H1 (cell line): ENCODE results near the gene NUB1. TPM values are rescaled to one million over a fixed set of nuclear protein-coding genes. Genes with fewer than 3 reads are reported as not detected.

Experiments
- CTCF ChIA-PET: fragments of 300-600 bp; sonication (Branson Sonifier 250); formaldehyde crosslinking; loops from one replicate; lab custom pipeline; 2021; ENCODE audit not compliant: partially characterized antibody; lab: Charles Lee
- POLR2A ChIA-PET: fragments of 300-600 bp; sonication (Branson Sonifier 250); formaldehyde crosslinking; loops from one replicate; lab custom pipeline; 2021; ENCODE audit warnings: inconsistent platforms; ENCODE audit not compliant: partially characterized antibody; lab: Charles Lee
- DNase-seq, 2 experiments: peaks; one replicate each; pipeline versions ENCODE4 v3.0.0 to v3.0.0-alpha.2; 2010 to 2022; ENCODE audit warnings: low spot score in 2 of 2, low read depth in 1 of 2, mixed read lengths in 1 of 2
- FAIRE-seq: peaks from 2 replicates; lab custom pipeline; 2011; peaks lifted over from hg19 to GRCh38; lab: Jason Lieb, UNC
- H2AFZ ChIP-seq: 2 replicates; pipeline ENCODE4 v1.8.1; 2012; ENCODE audit warnings: low read length, inconsistent platforms
- H2AK5ac ChIP-seq: 2 replicates; pipeline ENCODE4 v1.6.1; 2013; ENCODE audit warnings: low read depth, low read length
- H2BK120ac ChIP-seq: replicated peaks from 2 replicates; pipeline ENCODE3; 2013; ENCODE audit warnings: low read depth, low read length, inconsistent platforms
- H2BK12ac ChIP-seq: 2 replicates; pipeline ENCODE4 v1.6.1; 2013; ENCODE audit warnings: low read depth, low read length
- H2BK15ac ChIP-seq: 2 replicates; pipeline ENCODE4 v1.6.1; 2013; ENCODE audit warnings: low read length
- H2BK20ac ChIP-seq: 2 replicates; pipeline ENCODE4 v1.6.1; 2013; ENCODE audit warnings: low read length
- H2BK5ac ChIP-seq: 2 replicates; pipeline ENCODE4 v1.6.1; 2013; ENCODE audit warnings: low read depth, low read length
- H3K14ac ChIP-seq: 2 replicates; pipeline ENCODE4 v1.6.1; 2013; ENCODE audit warnings: inconsistent platforms; ENCODE audit not compliant: insufficient read length
- H3K18ac ChIP-seq: 2 replicates; pipeline ENCODE4 v1.6.1; 2013; ENCODE audit warnings: low read length; ENCODE audit errors: extremely low read depth
- H3K23ac ChIP-seq: 2 replicates; pipeline ENCODE4 v1.6.1; 2013; ENCODE audit warnings: inconsistent platforms; ENCODE audit not compliant: insufficient read length
- H3K23me2 ChIP-seq: 2 replicates; pipeline ENCODE4 v1.6.1; 2013; ENCODE audit warnings: low read depth, low read length
- H3K27ac ChIP-seq: 2 replicates; pipeline ENCODE4 v1.6.1; 2011; ENCODE audit warnings: low read depth, low read length, inconsistent platforms
- H3K27me3 ChIP-seq, 4 experiments: replicated peaks in 1 of 4; 1 replicate in 1 of 4; 2 replicates in 3 of 4; pipeline versions ENCODE4 v1.6.1 to v1.8.1; 2011 to 2013; ENCODE audit warnings: low read length in 3 of 4, mild to moderate bottlenecking in 3 of 4, inconsistent platforms in 2 of 4, mixed read lengths in 2 of 4, moderate library complexity in 1 of 4; ENCODE audit not compliant: control insufficient read depth in 3 of 4, insufficient read depth in 3 of 4; ENCODE audit errors: extremely low read depth in 1 of 4
- H3K36me3 ChIP-seq, 4 experiments: 2 replicates each; pipeline versions ENCODE4 v1.6.1 to v1.8.1; 2011 to 2013; ENCODE audit warnings: mild to moderate bottlenecking in 4 of 4, low read length in 3 of 4, moderate library complexity in 2 of 4, control low read depth in 1 of 4, inconsistent platforms in 1 of 4; ENCODE audit not compliant: insufficient read depth in 4 of 4, control insufficient read depth in 2 of 4
- H3K4ac ChIP-seq: replicated peaks from 2 replicates; pipeline ENCODE3; 2013; ENCODE audit warnings: low read length, low read depth, mixed read lengths, inconsistent platforms; ENCODE audit not compliant: insufficient read length
- H3K4me1 ChIP-seq, 4 experiments: replicated peaks in 1 of 4; 1 replicate in 1 of 4; 2 replicates in 3 of 4; pipeline versions ENCODE4 v1.6.1 to v1.8.1; 2011 to 2013; ENCODE audit warnings: low read length in 3 of 4, inconsistent platforms in 2 of 4, mixed read lengths in 1 of 4; ENCODE audit not compliant: insufficient read depth in 4 of 4, control insufficient read depth in 3 of 4
- H3K4me2 ChIP-seq, 2 experiments: 2 replicates each; pipeline versions ENCODE4 v1.6.1 to v1.8.1; 2011 to 2013; ENCODE audit warnings: low read depth in 2 of 2, low read length in 2 of 2, control low read depth in 1 of 2, inconsistent platforms in 1 of 2, mild to moderate bottlenecking in 1 of 2; ENCODE audit not compliant: insufficient read depth in 1 of 2
- H3K4me3 ChIP-seq, 4 experiments: fragments of 200-600, 300-600 bp in 1 of 4; sonication (generic), shearing (Covaris generic), sonication (Bioruptor Twin) in 1 of 4; 2 replicates each; pipeline versions ENCODE4 v1.5.1 to v1.8.1; 2011 to 2016; ENCODE audit warnings: low read length in 4 of 4, low read depth in 3 of 4, control low read depth in 2 of 4, inconsistent platforms in 2 of 4, mild to moderate bottlenecking in 2 of 4, mixed read lengths in 1 of 4, moderate library complexity in 1 of 4; ENCODE audit not compliant: insufficient read depth in 2 of 4; ENCODE audit errors: extremely low read depth in 1 of 4
- H3K56ac ChIP-seq: replicated peaks from 2 replicates; pipeline ENCODE3; 2013; ENCODE audit warnings: low read depth, mild to moderate bottlenecking, mixed read lengths, low read length, inconsistent platforms; ENCODE audit not compliant: insufficient read length
- H3K79me1 ChIP-seq: 2 replicates; pipeline ENCODE4 v1.6.1; 2013; ENCODE audit warnings: low read depth, low read length, control low read depth
- H3K79me2 ChIP-seq, 2 experiments: 2 replicates each; pipeline versions ENCODE4 v1.6.1 to v1.8.1; 2012 to 2013; ENCODE audit warnings: low read length in 2 of 2, mild to moderate bottlenecking in 2 of 2, inconsistent platforms in 1 of 2; ENCODE audit not compliant: insufficient read depth in 2 of 2, control insufficient read depth in 1 of 2
- H3K9ac ChIP-seq, 4 experiments: replicated peaks in 1 of 4; 1 replicate in 1 of 4; 2 replicates in 3 of 4; pipeline versions ENCODE4 v1.6.1 to v1.8.1; 2011 to 2013; ENCODE audit warnings: low read depth in 3 of 4, low read length in 3 of 4, control low read depth in 2 of 4, mild to moderate bottlenecking in 2 of 4, moderate library complexity in 2 of 4, inconsistent platforms in 1 of 4; ENCODE audit errors: extremely low read depth in 1 of 4
- H3K9me3 ChIP-seq, 2 experiments: 2 replicates each; pipeline versions ENCODE4 v1.6.1 to v1.8.1; 2012 to 2013; ENCODE audit warnings: mild to moderate bottlenecking in 2 of 2, moderate library complexity in 2 of 2, control low read depth in 1 of 2, inconsistent platforms in 1 of 2, low read depth in 1 of 2, low read length in 1 of 2, mixed read lengths in 1 of 2; ENCODE audit not compliant: insufficient read depth in 2 of 2
- H4K20me1 ChIP-seq, 2 experiments: replicated peaks in 1 of 2; 2 replicates each; pipeline versions ENCODE3 to v1.8.1; 2011 to 2013; ENCODE audit warnings: inconsistent platforms in 2 of 2, low read length in 2 of 2, mild to moderate bottlenecking in 1 of 2; ENCODE audit not compliant: insufficient read depth in 2 of 2, control insufficient read depth in 1 of 2
- H4K5ac ChIP-seq: 2 replicates; pipeline ENCODE4 v1.6.1; 2013; ENCODE audit warnings: low read length, low read depth, mixed read lengths, inconsistent platforms; ENCODE audit not compliant: insufficient read length
- H4K8ac ChIP-seq: 2 replicates; pipeline ENCODE4 v1.8.0; 2013; ENCODE audit warnings: mild to moderate bottlenecking, moderate library complexity, low read length, inconsistent platforms; ENCODE audit not compliant: insufficient read depth; ENCODE audit errors: extremely low read depth
- H4K91ac ChIP-seq: replicated peaks from 2 replicates; pipeline ENCODE3; 2013; ENCODE audit warnings: low read length, mixed read lengths, inconsistent platforms; ENCODE audit not compliant: insufficient read length
- CBX5 ChIP-seq: fragments of 300-800, 300-1000 bp; sonication (generic); IDR thresholded peaks from 2 replicates; pipeline ENCODE4 v1.7.1; 2016; ENCODE audit warnings: antibody characterized with exemption, low read length, low read depth
- CBX8 ChIP-seq: fragments of 300-800, 300-1000 bp; sonication (generic); IDR thresholded peaks from 2 replicates; pipeline ENCODE4 v1.7.1; 2016; ENCODE audit warnings: low read depth, low read length, borderline replicate concordance
- EZH2 ChIP-seq: fragments of 200-600 bp; sonication (generic); IDR thresholded peaks from 2 replicates; pipeline ENCODE4 v1.7.1; 2012; ENCODE audit warnings: low read depth, mild to moderate bottlenecking, moderate library complexity, low read length, inconsistent platforms; ENCODE audit not compliant: severe bottlenecking
- GTF2F1 ChIP-seq: IDR thresholded peaks from 2 replicates; pipeline ENCODE4 v1.6.1; 2012; ENCODE audit warnings: low read depth, low read length, improper control_type of control experiment, borderline replicate concordance
- MAFK ChIP-seq: IDR thresholded peaks from 2 replicates; pipeline ENCODE4 v1.6.1; 2012; ENCODE audit warnings: low read depth, mild to moderate bottlenecking, improper control_type of control experiment, low read length
- NANOG ChIP-seq: IDR thresholded peaks from 2 replicates; pipeline ENCODE4 v1.6.1; 2011; ENCODE audit warnings: low read length, low read depth, mild to moderate bottlenecking, inconsistent platforms; ENCODE audit not compliant: insufficient read depth, poor library complexity, severe bottlenecking
- SIRT6 ChIP-seq: IDR thresholded peaks from one replicate; pipeline ENCODE4 v1.7.1; 2012; ENCODE audit warnings: low read length, inconsistent platforms
- SP1 ChIP-seq: IDR thresholded peaks from 2 replicates; pipeline ENCODE4 v1.6.1; 2011; ENCODE audit warnings: low read depth, low read length
- TAF7 ChIP-seq: optimal IDR thresholded peaks from 2 replicates; pipeline ENCODE3; 2011; ENCODE audit warnings: low read depth, mild to moderate bottlenecking, inconsistent platforms, low read length, moderate library complexity, borderline replicate concordance
- TEAD4 ChIP-seq: IDR thresholded peaks from 2 replicates; pipeline ENCODE4 v1.6.1; 2012; ENCODE audit warnings: low read depth, low read length, inconsistent platforms, mixed read lengths
- WGBS, 2 experiments: shearing (Covaris generic) in 1 of 2; methylation state at CpG; one replicate each; pipeline versions ENCODE4 v1.1.6 to v1.1.7; 2013 to 2015; ENCODE audit warnings: low lambda C conversion rate in 2 of 2, mixed read lengths in 2 of 2, inconsistent platforms in 1 of 2, low coverage in 1 of 2, missing lambda C conversion rate in 1 of 2; ENCODE audit not compliant: insufficient replicate concordance in 2 of 2, insufficient coverage in 1 of 2, insufficient read length in 1 of 2; ENCODE audit errors: extremely low coverage in 1 of 2, missing lambda C conversion rate in 1 of 2; 5-methylcytosine and 5-hydroxymethylcytosine counted together
- polyA plus RNA-seq, 7 experiments: library from polyadenylated mRNA; depleted of rRNA in 3 of 7; stranded (reverse) in 5 of 7; unstranded in 2 of 7; fragments of >200 nt in 5 of 7; fragments of 200-250 nt in 2 of 7; gene quantifications; 1 replicate in 5 of 7; 2 replicates in 1 of 7; 4 replicates in 1 of 7; pipeline versions ENCODE4 v1.2.1 to v1.2.3, GENCODE V29; 2011 to 2013; ENCODE audit warnings: missing spikeins in 2 of 7, mixed read lengths in 2 of 7
- total RNA-seq: library from RNA; stranded (reverse); fragmentation: NEBNext Ultra II Directional; extraction: Animal tissue kit (Norgen Biotek cat#: 25700); gene quantifications from 2 replicates; pipeline ENCODE4 v1.2.1, GENCODE V29; 2021
- TF ChIP-seq, protein P1 (sequence below), 3 experiments: IDR thresholded peaks; 1 replicate in 2 of 3; 2 replicates in 1 of 3; pipeline versions ENCODE4 v1.5.1 to v1.6.1; 2011; ENCODE audit warnings: low read length in 3 of 3, mild to moderate bottlenecking in 3 of 3, inconsistent platforms in 2 of 3, low read depth in 1 of 3, moderate library complexity in 1 of 3; ENCODE audit not compliant: insufficient read depth in 1 of 3; ENCODE audit errors: control extremely low read depth in 1 of 3
- TF ChIP-seq, protein P2 (sequence below): IDR thresholded peaks from 2 replicates; pipeline ENCODE4 v1.6.1; 2012; ENCODE audit warnings: inconsistent platforms

The NUB1 gene
- total and polyA plus RNA-seq, 2 of the 8 experiments (the other 6 are each of a cell fraction or from before 2014, with no cell fraction given), result 22.1 to 43.5 TPM

DNA sequence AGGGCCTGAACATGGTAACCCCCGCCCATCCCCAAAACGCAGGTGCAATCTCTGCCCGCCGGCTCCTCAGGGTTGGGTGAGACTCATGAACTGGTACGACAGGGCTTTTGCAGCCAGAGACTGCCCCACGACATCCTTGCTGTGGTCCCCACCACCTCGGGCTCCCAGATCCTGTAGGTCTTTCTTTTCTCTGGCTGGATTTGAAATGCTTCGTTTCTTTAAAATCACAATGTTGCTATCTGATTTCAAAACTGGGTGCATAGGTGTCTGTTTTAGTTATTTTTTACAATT, 46.3 kb downstream of the NUB1 start:
- Histone ChIP-seq H3K23ac (no peak overlapping the region), H3K4me3 (no peak overlapping the region), H3K79me2 (no peaks in the 10 kb centered on the region), H3K79me1 (no peaks in the 10 kb centered on the region), H3K9me3 (no peaks in the 10 kb centered on the region), H4K91ac (no peak overlapping the region), H3K9ac (no peak overlapping the region), H4K8ac (no peak overlapping the region), H4K5ac (no peak overlapping the region), H2AK5ac (no peak overlapping the region), H2BK12ac (no peak overlapping the region), H3K14ac (no peak overlapping the region), H3K4me1 (peaks cover 0 to 2% (median 0%) of the 10 kb centered on the region in 4 experiments; a peak in 3 of 7 replicates), H4K20me1 (no peaks in the 10 kb centered on the region), H3K27ac (no peak overlapping the region), H2AFZ (no peak overlapping the region), H3K23me2 (no peaks in the 10 kb centered on the region), H3K27me3 (peaks cover 0 to 13% (median 7%) of the 10 kb centered on the region in 4 experiments; a peak in 3 of 7 replicates), H2BK120ac (no peak overlapping the region), H3K4ac (no peak overlapping the region), H3K18ac (no peak overlapping the region), H3K36me3 (no peaks in the 10 kb centered on the region), H3K56ac (no peak overlapping the region), H2BK15ac (no peak overlapping the region), H3K4me2 (no peak overlapping the region), H2BK5ac (no peak overlapping the region), H2BK20ac (no peak overlapping the region)
- POLR2A ChIA-PET, result no interaction called here
- DNase-seq, result no peak
- FAIRE-seq, result no peak
- WGBS, 2 experiments, result 92% methylated on average over 8 of the region's 8 CpGs; no CpG with 5 or more reads in 1 of the 2 experiments
- CTCF ChIA-PET, result interaction anchor here (1.0 to 1.1 kb wide), 2 partner anchors 13 kb away, joined by 3 read pairs; no protein-coding TSS in a partner anchor
- TF ChIP-seq, protein P1, sequence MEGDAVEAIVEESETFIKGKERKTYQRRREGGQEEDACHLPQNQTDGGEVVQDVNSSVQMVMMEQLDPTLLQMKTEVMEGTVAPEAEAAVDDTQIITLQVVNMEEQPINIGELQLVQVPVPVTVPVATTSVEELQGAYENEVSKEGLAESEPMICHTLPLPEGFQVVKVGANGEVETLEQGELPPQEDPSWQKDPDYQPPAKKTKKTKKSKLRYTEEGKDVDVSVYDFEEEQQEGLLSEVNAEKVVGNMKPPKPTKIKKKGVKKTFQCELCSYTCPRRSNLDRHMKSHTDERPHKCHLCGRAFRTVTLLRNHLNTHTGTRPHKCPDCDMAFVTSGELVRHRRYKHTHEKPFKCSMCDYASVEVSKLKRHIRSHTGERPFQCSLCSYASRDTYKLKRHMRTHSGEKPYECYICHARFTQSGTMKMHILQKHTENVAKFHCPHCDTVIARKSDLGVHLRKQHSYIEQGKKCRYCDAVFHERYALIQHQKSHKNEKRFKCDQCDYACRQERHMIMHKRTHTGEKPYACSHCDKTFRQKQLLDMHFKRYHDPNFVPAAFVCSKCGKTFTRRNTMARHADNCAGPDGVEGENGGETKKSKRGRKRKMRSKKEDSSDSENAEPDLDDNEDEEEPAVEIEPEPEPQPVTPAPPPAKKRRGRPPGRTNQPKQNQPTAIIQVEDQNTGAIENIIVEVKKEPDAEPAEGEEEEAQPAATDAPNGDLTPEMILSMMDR (IDR thresholded peaks at IDR 0.05; ENCODE audit: control extremely low read depth in 1 of 3, insufficient read depth in 1 of 3, low read depth in 1 of 3, low read length in 3 of 3), result no peak
- no peak for TF ChIP-seq GTF2F1
- TF ChIP-seq SP1, result no peak
- no peak for TF ChIP-seq SIRT6
- TF ChIP-seq TEAD4, result no peak
- TF ChIP-seq EZH2, result no peak
- no peak for TF ChIP-seq CBX5
- no peak for TF ChIP-seq TAF7
- TF ChIP-seq NANOG, result no peak
- TF ChIP-seq MAFK, result no peak
- TF ChIP-seq CBX8, result no peak
- TF ChIP-seq, protein P2, sequence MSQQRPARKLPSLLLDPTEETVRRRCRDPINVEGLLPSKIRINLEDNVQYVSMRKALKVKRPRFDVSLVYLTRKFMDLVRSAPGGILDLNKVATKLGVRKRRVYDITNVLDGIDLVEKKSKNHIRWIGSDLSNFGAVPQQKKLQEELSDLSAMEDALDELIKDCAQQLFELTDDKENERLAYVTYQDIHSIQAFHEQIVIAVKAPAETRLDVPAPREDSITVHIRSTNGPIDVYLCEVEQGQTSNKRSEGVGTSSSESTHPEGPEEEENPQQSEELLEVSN, result no peak
